DMS79 treated with DMSO at 0.1 percent for 48 hours (cell line): Measurements from ENCODE around the gene CADM3.

Source experiments
- DNase-seq: peaks from one replicate; lab custom pipeline; 2025; lab: John Stamatoyannopoulos, UW

The CADM3 gene

DNA sequence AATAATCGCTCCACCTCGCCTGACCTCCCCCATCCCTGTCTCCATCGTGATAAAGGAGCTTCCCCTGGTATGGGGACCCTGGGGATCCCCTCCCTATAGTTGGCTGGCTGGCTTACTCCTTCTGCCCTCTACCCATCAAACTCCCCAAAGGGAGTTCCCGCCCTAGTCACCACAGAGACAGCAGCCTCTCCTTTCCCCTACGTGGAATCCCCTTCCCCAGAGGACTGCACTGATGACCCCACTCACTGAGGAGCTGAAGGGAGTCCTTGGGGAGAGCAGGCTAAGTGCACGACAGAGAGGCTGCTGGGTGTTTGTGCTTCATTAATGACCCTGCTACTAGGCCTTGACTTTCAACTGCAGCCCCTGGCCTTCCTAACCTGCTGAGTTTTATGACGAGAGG is 1.9 kb downstream of the CADM3 start:
- no peak for DNase-seq

DNA sequence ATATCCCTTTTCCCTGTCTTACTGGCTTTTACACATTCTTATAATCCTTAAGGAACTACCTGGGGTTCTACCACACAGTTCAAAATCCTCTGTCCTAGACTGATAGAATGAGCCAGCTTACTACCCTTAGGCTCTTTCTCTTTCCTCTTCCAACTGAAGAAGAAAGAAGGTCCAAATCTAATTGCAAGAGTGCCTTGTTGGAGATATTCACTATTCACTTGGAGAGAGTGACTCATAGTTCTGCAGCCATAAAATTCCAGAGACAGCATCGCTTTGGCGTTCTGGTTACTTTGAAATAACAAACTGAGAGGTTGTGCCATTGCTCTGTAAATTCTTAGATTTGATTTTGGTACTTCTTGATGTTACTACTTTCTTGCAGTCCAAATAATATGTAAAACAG is 4.2 kb downstream of the CADM3 start:
- no peak for DNase-seq

DNA sequence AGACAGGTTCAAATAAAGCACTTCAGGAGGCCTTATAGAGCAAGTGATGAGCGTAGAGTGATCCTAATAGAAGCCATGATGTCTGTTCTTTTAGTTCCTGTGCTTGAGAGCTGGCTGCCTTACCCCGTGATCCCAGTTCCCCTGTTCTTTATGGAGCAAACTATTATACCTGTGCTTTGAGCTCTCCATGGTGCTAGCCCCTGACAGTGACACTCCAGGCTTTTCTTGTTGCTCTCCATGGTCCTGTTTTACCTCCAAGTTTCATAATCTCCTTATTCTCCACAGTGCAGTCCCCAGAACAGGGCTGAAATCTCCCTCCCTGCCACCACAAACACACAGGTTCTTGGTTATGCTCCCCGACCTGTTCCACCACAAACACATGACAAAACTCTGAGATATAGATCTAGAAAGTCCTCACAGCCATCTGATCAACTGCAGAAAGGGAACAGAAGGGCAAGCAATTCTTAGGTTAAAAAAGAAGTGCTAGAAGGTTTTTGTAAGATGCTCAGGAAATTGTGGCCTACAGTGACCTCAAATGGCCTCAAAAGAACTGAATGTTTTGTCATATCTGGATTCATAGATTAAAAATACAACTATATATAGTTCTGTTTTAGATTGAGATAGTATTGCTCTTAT is 6.0 kb downstream of the CADM3 start:
- DNase-seq = no peak

DNA sequence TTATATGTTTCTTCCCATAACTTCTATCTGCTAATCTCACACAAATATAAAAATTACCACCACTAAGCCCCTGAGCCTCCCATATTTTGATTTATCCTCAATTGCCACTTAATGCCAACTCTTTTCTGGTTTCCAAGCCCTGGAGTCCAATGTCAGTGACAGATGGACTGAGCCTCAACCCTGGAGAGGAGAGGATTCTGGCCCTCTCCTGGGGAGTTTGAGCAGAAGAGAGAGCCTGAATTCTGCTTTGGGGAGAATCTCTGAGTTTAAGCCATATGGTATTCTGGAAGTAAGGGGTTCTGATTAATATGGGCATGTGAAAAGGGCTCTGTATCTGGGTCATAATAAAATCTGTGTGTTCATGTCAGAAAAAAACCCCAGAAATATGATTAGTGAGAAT is 8.5 kb downstream of the CADM3 start:
- no peak for DNase-seq

DNA sequence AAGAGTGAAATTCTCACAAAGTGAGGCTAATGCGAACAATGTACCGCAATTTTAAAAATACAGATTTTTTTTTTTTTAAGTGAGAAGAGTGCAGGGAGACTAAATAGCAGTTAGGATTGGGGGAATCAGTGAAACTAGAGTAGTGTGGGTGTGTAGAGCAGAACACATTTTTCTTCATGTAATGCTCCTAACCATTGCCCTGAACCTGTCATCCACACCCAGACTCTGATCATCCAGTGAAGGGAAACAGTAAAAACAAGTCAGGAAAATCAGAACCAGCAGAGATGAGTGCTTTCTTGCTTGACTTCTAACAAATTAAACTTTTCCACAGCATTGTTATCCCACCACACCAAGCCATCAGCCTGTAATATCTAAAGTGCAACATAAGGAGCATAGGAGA is 9.1 kb downstream of the CADM3 start:
- DNase-seq = no peak

DNA sequence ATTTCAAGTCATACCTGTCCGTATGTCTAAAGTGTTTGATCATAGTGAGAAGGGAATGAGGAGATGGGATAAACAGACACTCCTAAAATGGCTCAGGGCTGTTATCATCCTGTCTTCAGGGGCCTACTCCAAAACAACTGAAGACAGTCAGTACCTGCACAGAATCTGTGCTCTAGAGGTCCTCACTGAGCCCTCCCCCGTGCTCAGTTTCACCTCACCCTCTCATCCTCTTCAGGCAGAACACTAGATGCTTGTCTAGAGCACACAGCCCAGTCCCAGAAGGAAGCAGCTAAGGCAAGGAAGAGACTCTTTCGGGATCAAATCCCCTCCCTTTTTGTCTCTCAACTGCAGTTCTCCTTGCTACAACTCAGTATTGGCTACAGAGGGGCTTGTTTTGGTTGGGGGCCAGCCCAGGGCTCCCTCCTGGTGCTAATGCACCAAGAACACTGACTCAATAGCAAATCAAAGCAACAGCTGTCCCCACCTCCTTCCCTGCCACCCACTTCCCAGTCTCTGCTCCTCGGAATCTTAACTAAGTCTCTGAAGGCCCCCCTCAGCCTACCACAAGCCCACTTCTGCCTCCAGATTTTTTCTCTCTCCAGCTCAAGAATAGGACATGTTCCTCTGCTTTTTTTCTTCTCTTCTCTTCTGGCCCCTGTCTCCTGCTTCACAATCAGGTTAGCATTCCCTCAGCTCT is 10.1 kb downstream of the CADM3 start:
- no peak for DNase-seq

DNA sequence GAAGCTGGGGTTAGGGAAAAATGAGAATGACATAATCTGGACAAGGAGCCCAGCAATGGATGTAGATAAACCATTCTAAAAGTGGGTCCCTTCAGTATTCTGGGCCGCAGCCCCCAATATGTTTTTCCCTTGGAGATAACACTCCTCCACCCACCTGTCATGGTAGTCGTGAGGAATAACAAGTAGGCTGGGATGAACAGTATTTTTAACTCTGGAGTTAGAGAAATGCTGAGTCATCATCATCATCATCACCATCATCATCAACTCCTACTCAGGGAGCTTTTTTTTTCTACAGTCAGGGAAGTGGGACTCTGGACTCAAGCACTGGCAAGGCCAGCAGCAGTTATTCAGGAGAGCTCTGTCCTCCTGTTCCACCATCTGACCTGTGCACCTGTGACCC is 12.8 kb downstream of the CADM3 start:
- no peak for DNase-seq

DNA sequence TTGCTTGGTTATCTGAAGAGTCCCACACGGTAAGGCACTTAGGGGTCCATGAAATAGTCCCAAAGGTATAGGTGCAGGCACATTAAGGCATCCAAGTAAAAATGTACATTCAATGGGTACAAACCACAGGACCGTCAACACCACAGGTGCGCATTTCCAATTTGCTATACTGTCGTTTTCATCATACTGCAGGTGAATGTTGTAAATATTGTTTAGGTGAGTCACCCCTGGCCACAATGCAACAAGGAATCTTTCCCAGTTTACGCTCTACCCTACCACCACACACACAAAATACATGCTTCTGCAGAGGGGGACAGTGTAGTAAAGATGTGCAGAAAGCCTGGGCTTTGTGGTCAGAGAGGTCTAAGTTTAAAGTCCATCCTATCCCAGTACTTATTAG is 13.7 kb downstream of the CADM3 start:
- DNase-seq = no peak

DNA sequence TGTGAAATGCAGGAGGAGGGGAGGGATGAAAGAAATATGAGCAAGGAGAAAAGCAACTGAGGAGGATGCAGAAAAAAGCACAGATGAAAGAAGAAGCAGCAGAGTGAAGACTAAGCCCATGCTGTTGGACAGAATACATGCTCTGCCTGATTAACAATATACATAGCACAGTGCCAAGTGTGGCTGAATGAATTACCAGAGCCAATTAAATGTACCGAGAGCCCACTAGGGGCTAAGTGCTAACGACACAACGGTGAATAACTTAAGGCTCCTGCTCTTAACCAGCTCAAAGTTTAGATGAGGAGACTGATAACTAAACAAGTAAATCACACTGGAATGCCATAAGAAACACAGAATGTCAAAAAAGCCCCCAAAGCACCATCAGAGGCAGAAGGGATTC is 15.6 kb downstream of the CADM3 start:
- peak; percentile 32 for DNase-seq

DNA sequence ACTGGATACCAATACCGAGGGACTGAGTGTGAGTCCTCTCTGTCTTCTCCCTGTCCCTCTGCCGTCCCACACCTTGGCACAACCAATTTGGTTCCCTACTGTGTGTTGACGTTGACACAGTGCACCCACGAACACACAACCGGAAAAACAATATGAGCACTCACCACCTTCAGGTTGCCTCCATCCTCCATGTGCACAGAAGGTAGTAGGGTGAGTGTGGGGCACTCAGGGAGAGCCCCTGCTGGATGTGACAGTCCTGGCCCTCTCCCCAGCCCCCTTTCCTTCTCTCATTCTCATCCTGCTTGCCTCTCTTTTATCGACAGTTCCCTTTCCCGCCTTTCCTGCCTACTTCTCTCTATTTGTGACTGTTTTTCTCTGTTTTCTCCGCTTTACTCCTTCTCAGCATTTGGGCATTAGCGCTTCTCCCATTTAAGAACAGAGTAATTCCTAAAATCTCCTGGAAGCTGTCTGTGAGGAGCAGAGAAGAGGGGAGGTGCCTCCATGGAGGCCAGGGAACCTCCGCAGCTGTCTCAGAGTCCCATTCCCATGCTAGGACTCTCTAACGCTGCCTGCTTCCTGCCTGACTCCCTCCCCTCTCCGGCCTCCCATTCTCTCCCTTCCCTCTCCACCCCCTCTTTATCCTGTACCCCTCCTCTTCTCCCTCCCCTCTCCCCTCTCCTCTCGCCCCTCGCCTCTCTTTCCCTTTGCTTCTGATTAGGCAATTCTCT is 16.4 kb downstream of the CADM3 start:
- DNase-seq = peak; percentile 52

DNA sequence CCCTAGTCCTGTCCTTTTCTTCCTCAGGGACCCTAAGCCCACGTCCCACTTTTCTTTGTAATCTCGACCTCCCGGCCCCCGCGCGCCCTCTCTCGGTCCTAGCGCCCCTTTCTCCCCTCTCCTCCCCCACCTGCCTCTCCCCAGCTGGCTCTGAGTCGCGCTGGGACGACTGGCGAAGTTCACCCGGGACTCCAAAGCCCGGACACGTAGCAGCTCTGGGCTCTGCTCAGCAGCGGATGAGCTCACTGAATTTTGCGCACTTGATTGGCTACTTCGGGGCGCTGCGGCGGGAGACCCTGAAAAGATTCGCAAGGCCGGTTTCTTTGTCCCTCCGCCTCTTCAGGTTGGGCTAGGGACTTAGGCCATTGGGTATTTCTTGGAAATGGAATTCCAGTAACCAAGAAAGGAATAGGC is 17.0 kb downstream of the CADM3 start:
- peak; percentile 67 for DNase-seq

DNA sequence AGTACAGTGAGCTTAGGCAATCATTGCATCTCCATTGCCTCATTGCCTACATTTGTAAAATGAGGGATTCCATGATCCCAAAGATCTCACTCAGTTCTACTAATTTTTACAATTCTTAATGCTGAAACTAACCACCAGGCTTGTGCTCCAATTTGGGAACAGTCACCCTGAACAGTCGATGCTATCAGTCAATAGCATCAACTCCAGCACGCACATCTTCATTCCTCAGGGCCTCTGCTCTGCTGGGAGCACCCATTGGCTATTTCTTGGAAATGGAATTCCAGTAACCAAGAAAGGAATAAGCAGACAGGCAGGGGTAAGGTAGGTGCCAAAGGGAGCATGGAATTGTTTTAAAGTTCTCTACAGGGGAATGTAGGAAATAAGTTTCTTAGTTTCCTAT is 19.0 kb downstream of the CADM3 start:
- no peak for DNase-seq

DNA sequence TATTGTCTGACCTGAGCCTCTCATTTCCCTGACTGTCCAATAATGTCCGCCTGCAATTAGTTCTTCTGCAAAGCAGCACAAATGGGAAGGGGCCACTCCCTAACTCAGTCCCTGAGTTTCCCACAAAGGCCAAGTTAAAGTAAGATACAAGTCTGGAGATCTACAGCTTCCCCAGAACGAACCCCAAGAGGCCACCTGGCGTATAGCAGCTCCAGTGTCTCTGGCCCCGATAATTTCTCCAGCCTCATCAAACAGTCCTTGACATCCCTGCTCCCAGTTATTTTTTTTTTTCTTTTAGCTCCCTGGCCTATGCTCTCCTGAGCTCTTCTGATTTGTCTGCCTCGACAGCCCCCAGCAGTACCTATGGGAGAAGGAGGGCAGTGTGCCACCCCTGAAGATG is 25.1 kb downstream of the CADM3 start:
- no peak for DNase-seq

DNA sequence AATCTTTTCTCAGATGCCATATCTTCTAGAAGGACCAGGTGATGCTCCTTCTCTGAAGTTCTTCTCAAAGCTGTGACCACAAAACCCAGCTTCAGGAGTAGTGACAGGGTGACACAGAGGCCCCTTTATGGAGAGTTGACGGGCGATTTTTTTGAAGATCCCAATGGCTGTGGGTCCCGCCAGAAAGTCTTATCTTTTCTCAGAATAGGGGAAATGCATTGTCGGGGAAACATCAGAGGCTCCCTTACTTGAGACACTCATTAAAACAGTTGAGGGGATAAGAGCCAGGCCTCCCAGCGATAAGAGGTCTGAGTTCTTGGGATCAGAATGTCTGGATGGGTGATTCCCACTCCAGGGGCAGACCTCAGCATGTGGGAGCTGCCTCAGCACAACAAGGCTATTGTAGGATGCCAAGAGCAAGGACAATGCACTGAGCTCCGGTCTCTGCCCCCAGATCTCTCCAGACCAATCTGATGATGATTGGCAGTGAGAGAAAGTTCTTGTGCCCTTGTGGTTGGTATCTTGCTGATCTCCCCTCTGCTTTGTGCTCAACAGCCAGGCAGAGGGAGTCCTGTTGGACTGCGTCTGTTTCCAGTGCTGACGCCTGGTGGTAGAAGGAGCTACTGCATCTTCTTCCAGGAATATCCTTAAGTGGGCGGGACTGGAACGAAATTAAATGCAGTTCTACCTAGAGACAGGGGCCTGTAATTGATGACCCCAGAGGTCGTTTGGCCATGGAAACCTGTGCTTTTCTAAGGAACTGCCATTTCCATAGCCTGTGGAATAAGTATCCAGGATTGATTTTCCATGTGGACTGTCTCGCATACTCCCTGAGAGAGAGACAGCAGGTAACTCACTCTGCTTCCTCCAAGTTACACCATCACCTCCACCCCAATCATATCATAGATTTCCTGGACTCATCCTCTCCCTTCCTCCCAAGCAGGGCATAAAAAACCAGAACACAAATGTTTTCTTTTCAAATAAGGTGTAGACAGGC is 26.4 kb downstream of the CADM3 start:
- peak; percentile 31 for DNase-seq

DNA sequence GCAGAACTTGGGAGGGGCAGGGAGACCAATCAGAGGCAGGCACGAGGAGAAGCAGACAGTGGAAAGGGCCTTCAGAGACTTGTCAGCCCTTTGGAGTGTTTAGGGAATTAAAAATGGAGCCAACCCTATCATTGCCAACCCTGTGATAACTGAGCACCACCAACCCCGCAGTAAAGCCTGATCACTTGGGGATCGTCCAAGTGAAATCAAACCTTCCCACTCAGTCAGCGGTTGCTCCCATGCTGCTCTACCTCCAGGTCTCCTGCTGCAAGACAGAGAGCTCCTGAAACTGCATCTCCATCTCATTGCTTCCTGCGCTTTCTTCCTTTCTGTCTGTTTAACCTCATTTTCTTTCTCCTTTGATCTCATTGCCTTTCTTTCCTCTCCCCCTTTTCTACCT is 28.5 kb downstream of the CADM3 start:
- DNase-seq = no peak

DNA sequence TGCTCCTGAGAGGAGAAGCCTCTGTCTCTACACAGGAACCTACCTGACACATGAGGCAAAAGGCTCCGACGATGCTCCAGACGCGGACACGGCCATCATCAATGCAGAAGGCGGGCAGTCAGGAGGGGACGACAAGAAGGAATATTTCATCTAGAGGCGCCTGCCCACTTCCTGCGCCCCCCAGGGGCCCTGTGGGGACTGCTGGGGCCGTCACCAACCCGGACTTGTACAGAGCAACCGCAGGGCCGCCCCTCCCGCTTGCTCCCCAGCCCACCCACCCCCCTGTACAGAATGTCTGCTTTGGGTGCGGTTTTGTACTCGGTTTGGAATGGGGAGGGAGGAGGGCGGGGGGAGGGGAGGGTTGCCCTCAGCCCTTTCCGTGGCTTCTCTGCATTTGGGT is 29.4 kb downstream of the CADM3 start:
- no peak for DNase-seq

DNA sequence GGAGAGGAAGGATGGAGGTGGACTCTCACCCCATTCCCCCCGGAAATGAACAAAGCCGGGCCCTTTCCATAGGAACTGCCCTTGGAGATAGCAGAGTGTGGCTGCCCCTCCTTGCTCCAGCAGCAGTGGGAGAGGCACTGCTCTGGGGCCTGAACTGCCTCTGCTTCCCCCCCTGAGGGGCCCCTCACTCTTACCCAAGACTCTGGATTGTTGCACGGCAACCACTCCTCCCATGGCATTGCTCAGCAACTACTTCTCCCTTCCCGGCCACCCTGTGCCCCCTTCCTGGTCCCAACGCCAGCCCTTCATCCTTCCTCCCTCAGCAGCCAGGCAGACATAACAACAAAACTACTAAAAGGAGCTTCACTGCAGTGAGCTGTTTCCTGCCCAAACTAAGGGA is 30.2 kb downstream of the CADM3 start:
- DNase-seq = no peak

DNA sequence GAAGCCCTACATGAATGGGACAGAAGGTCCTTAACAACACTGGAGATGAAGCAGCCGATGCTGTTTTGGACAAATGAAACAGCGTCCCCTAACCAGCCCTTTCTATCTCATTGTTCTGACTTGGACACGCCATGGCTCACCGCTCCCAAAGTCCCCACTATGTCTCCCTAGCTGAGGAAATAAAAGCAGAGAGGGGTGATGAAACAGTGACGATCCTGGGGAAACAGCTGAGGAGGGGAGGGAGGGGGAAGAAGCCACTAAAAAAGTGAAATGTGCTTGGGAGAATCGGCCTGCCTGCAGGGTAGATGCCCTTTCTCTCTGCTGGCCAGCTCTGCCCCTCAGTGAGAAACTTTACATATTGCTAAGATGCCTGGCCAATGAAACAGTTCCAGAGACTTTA is 32.2 kb downstream of the CADM3 start:
- DNase-seq = no peak

DNA sequence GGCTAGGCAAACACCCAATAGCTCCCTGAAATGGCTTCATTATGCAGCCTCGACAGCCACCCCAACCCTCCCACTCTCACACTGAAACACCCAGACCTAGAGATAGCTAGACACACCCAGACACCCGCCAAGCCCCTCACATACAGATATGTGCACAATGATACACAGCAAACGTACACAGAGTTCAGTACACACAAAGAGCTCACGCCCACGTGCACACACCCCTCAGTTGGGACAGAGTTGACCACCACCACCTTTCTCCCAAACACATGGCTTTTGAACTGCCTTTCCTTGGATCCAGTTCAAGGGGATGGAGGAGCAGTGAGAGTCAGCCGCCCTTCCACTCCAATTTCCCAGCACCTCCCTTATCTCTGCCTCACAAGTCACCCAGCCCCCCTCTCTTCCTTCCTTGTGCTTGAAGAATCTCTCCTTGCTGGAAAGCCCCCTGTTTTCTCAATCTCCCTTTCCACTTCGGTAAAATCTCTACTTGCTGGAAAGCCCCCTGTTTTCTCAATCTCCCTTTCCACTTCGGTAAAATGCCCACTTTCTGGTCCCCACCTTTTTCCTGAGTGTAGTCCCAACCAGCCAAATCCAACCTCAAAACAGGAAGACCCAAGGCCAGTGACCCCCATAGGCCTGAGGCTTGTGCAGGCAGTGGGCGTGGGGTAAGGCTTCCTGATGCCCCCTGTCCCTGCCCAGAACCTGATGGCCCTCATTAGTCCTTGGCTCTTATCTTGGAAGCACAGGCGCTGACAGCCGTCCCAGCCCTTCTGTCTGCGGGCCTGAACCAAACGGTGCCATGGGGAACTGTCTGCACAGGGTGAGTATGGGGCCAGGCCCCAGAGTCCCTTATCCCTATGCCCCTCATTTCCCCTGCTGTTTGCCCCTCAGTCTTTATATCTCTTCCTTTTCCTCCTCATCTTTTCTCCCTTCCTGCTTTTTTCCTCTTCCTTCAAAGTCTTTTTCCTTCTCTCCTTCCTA is 33.0 kb downstream of the CADM3 start, which contains the start of gene ACKR1:
ACKR1 (plus strand) TSS at position 715 of the 981 bp plus-strand sequence; CDS start at position 800, 85 bp downstream.
- no peak for DNase-seq

DNA sequence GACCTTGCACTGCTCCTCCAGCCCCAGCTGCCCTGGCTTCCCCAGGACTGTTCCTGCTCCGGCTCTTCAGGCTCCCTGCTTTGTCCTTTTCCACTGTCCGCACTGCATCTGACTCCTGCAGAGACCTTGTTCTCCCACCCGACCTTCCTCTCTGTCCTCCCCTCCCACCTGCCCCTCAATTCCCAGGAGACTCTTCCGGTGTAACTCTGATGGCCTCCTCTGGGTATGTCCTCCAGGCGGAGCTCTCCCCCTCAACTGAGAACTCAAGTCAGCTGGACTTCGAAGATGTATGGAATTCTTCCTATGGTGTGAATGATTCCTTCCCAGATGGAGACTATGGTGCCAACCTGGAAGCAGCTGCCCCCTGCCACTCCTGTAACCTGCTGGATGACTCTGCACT is 33.8 kb downstream of the CADM3 start:
- no peak for DNase-seq

DNA sequence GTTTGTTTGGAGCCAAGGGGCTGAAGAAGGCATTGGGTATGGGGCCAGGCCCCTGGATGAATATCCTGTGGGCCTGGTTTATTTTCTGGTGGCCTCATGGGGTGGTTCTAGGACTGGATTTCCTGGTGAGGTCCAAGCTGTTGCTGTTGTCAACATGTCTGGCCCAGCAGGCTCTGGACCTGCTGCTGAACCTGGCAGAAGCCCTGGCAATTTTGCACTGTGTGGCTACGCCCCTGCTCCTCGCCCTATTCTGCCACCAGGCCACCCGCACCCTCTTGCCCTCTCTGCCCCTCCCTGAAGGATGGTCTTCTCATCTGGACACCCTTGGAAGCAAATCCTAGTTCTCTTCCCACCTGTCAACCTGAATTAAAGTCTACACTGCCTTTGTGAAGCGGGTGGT is 34.7 kb downstream of the CADM3 start:
- DNase-seq = no peak
